Type B pancreatic cell (in vitro differentiated cells): ENCODE measurements around the gene CCSAP. TPM values are rescaled to one million over a fixed set of nuclear protein-coding genes. Genes with fewer than 3 reads are reported as not detected.

Experiments
- DNase-seq: peaks from one replicate; pipeline ENCODE4 v3.0.0; 2021; ENCODE audit warnings: mixed read lengths; ENCODE audit not compliant: unreplicated experiment; ENCODE audit errors: extremely low spot score
- H3K27ac Mint-ChIP-seq: 2 replicates; pipeline ENCODE4 v1.8.0; 2021; ENCODE audit warnings: mild to moderate bottlenecking, mixed read lengths
- H3K27me3 Mint-ChIP-seq: 2 replicates; pipeline ENCODE4 v1.8.0; 2021; ENCODE audit warnings: mixed read lengths
- H3K36me3 Mint-ChIP-seq: 2 replicates; pipeline ENCODE4 v1.8.0; 2021; ENCODE audit warnings: mixed read lengths
- H3K4me1 Mint-ChIP-seq: one replicate; pipeline ENCODE4 v1.8.0; 2021; ENCODE audit warnings: mixed read lengths; ENCODE audit not compliant: unreplicated experiment
- H3K4me3 Mint-ChIP-seq: 2 replicates; pipeline ENCODE4 v1.8.0; 2021; ENCODE audit warnings: mild to moderate bottlenecking, mixed read lengths
- H3K9me3 Mint-ChIP-seq: 2 replicates; pipeline ENCODE4 v1.8.0; 2021; ENCODE audit warnings: mixed read lengths
- CTCF ChIP-seq: fragments of 200-600 bp; sonication (generic); conservative IDR thresholded peaks from 2 replicates; pipeline ENCODE4 v1.5.0; 2021; ENCODE audit warnings: antibody characterized with exemption, mild to moderate bottlenecking
- total RNA-seq: library from RNA; stranded (reverse); gene quantifications from 2 replicates; pipeline ENCODE4 v1.2.1, GENCODE V29; 2021; ENCODE audit warnings: low replicate concordance

CCSAP gene
- total RNA-seq, 1 donor from 2014 or later, result 9.6 TPM

- Mint-ChIP-seq H3K27me3 (no peaks in the 10 kb centered on the region), H3K9me3 (no peaks in the 10 kb centered on the region), H3K4me3 (no peak overlapping the region), H3K36me3 (peaks cover 24% of the 10 kb centered on the region), H3K27ac (no peak overlapping the region), H3K4me1 (no peaks in the 10 kb centered on the region)
- TF ChIP-seq CTCF, result no peak
- no peak for DNase-seq
These were observed 26.7 kb downstream of the CCSAP start for GRCh38 chr1:229316166-229316565.

- H3K4me3 Mint-ChIP-seq, result no peak overlapping the region
- peaks cover 28% of the 10 kb centered on the region for H3K36me3 Mint-ChIP-seq
- TF ChIP-seq CTCF, result no peak
- H3K4me1 Mint-ChIP-seq, result no peaks in the 10 kb centered on the region
- no peaks in the 10 kb centered on the region for H3K27me3 Mint-ChIP-seq
- H3K9me3 Mint-ChIP-seq, result no peaks in the 10 kb centered on the region
- H3K27ac Mint-ChIP-seq, result no peak overlapping the region
- DNase-seq, result no peak
These were observed 32.0 kb downstream of the CCSAP start for GRCh38 chr1:229310833-229311232.

- Mint-ChIP-seq H3K27ac (no peak overlapping the region), H3K36me3 (peaks cover 28% of the 10 kb centered on the region), H3K27me3 (no peaks in the 10 kb centered on the region), H3K4me1 (no peaks in the 10 kb centered on the region), H3K4me3 (no peak overlapping the region), H3K9me3 (no peaks in the 10 kb centered on the region)
- DNase-seq, result no peak
- TF ChIP-seq CTCF, result no peak
These were observed 33.2 kb downstream of the CCSAP start for GRCh38 chr1:229309684-229310083.

- H3K36me3 Mint-ChIP-seq, result peaks cover 28% of the 10 kb centered on the region
- H3K9me3 Mint-ChIP-seq, result no peaks in the 10 kb centered on the region
- H3K27me3 Mint-ChIP-seq, result no peaks in the 10 kb centered on the region
- H3K4me1 Mint-ChIP-seq, result no peaks in the 10 kb centered on the region
- H3K27ac Mint-ChIP-seq, result no peak overlapping the region
- no peak overlapping the region for H3K4me3 Mint-ChIP-seq
- DNase-seq, result no peak
- no peak for TF ChIP-seq CTCF
These were observed 33.8 kb downstream of the CCSAP start for GRCh38 chr1:229309074-229309473.

GRCh38 chr1:229305392-229305791 lies 37.5 kb downstream of the CCSAP start:
- peaks cover 17% of the 10 kb centered on the region for H3K36me3 Mint-ChIP-seq
- H3K4me1 Mint-ChIP-seq, result no peaks in the 10 kb centered on the region
- no peak overlapping the region for H3K4me3 Mint-ChIP-seq
- H3K27ac Mint-ChIP-seq, result no peak overlapping the region
- no peak for TF ChIP-seq CTCF
- no peaks in the 10 kb centered on the region for H3K9me3 Mint-ChIP-seq
- no peaks in the 10 kb centered on the region for H3K27me3 Mint-ChIP-seq
- DNase-seq, result no peak

- no peaks in the 10 kb centered on the region for H3K9me3 Mint-ChIP-seq
- no peak overlapping the region for H3K4me3 Mint-ChIP-seq
- no peaks in the 10 kb centered on the region for H3K4me1 Mint-ChIP-seq
- no peak for TF ChIP-seq CTCF
- no peaks in the 10 kb centered on the region for H3K27me3 Mint-ChIP-seq
- no peak for DNase-seq
- H3K27ac Mint-ChIP-seq, result no peak overlapping the region
- H3K36me3 Mint-ChIP-seq, result peaks cover 28% of the 10 kb centered on the region
These were observed 39.0 kb downstream of the CCSAP start for GRCh38 chr1:229303855-229304254.
